Posterior vena cava (tissue), 2 donors: ENCODE measurements around the gene BACH1. TPM values are rescaled to one million over a fixed set of nuclear protein-coding genes. Genes with fewer than 3 reads are reported as not detected.

Source experiments
- DNase-seq: peaks from one replicate; pipeline ENCODE4 v3.0.0-alpha.2; 2020; ENCODE audit warnings: low spot score
- intact Hi-C, 2 donors: fragments of 100-400 bp; cut with DNase I; formaldehyde crosslinking; loops; one replicate each; pipeline versions ENCODE4 v1.14.1 to v1.14.2; 2022 to 2023
- total RNA-seq, 2 donors: library from RNA; stranded (reverse); fragmentation: NEBNext Ultra II Directional; extraction: Animal tissue kit (Norgen Biotek cat#: 25700); gene quantifications; one replicate each; pipeline ENCODE4 v1.2.1, GENCODE V29; 2021
- donor health status: DM: yes; HTN: yes; CAD: no.
- donor health status: DM: yes; HTN: yes; CAD: no.

The BACH1 gene
- total RNA-seq, 2 donors from 2014 or later = 50.1 to 84.0 TPM

GRCh38 chr21:29365661-29366265 is 67.0 kb downstream of the BACH1 start:
- intact Hi-C loops = no loop called here
- DNase-seq = no peak

GRCh38 chr21:29366532-29366931 is 67.8 kb downstream of the BACH1 start:
- no peak for DNase-seq
- intact Hi-C loops = no loop called here

GRCh38 chr21:29367335-29367734 is 68.6 kb downstream of the BACH1 start:
- intact Hi-C loops = no loop called here
- no peak for DNase-seq

GRCh38 chr21:29368906-29369305 is 70.2 kb downstream of the BACH1 start:
- intact Hi-C loops = no loop called here
- no peak for DNase-seq

GRCh38 chr21:29371464-29371863 is 72.7 kb downstream of the BACH1 start:
- intact Hi-C loops = loop anchor here (5.0 to 10.0 kb wide), 3 partner anchors 207 to 284 kb away; no protein-coding TSS in a partner anchor
- no peak for DNase-seq

GRCh38 chr21:29372063-29372802 is 73.5 kb downstream of the BACH1 start:
- intact Hi-C loops = loop anchor here (5.0 to 10.0 kb wide), 3 partner anchors 207 to 285 kb away; no protein-coding TSS in a partner anchor
- no peak for DNase-seq

GRCh38 chr21:29374481-29374880 is 75.8 kb downstream of the BACH1 start:
- intact Hi-C loops = loop anchor here (5.0 to 10.0 kb wide), 3 partner anchors 210 to 287 kb away; no protein-coding TSS in a partner anchor
- DNase-seq = no peak

GRCh38 chr21:29376556-29376955 is 77.8 kb downstream of the BACH1 start:
- intact Hi-C loops = loop anchor here (10.0 kb wide), 2 partner anchors 212 to 282 kb away; no protein-coding TSS in a partner anchor
- no peak for DNase-seq

GRCh38 chr21:29377266-29377665 is 78.5 kb downstream of the BACH1 start:
- intact Hi-C loops = loop anchor here (10.0 kb wide), 2 partner anchors 212 to 282 kb away; no protein-coding TSS in a partner anchor

GRCh38 chr21:29378832-29379231 is 80.1 kb downstream of the BACH1 start:
- no peak for DNase-seq
- intact Hi-C loops = loop anchor here (10.0 kb wide), 2 partner anchors 214 to 284 kb away; no protein-coding TSS in a partner anchor

More at GRCh38 chr21:29377266-29377665, 78.5 kb downstream of the BACH1 start:
- DNase-seq = no peak

GRCh38 chr21:29379517-29380054 is 80.9 kb downstream of the BACH1 start:
- no peak for DNase-seq
- intact Hi-C loops = loop anchor here (10.0 kb wide), 2 partner anchors 215 to 285 kb away; no protein-coding TSS in a partner anchor

GRCh38 chr21:29382030-29382654 is 83.4 kb downstream of the BACH1 start:
- DNase-seq = no peak
- intact Hi-C loops = no loop called here

- intact Hi-C loops = no loop called here
Measured at GRCh38 chr21:29384683-29385359, 86.1 kb downstream of the BACH1 start.

GRCh38 chr21:29385934-29386520 is 87.3 kb downstream of the BACH1 start:
- no peak for DNase-seq
- intact Hi-C loops = no loop called here

More at GRCh38 chr21:29384683-29385359, 86.1 kb downstream of the BACH1 start:
- no peak for DNase-seq

GRCh38 chr21:29386803-29387202 is 88.1 kb downstream of the BACH1 start:
- DNase-seq = no peak
- intact Hi-C loops = no loop called here

GRCh38 chr21:29387598-29387997 is 88.9 kb downstream of the BACH1 start:
- intact Hi-C loops = no loop called here
- no peak for DNase-seq

- intact Hi-C loops = no loop called here
Measured at GRCh38 chr21:29389136-29389535, 90.4 kb downstream of the BACH1 start.

GRCh38 chr21:29390778-29391177 is 92.1 kb downstream of the BACH1 start:
- DNase-seq = no peak
- intact Hi-C loops = no loop called here

More at GRCh38 chr21:29389136-29389535, 90.4 kb downstream of the BACH1 start:
- no peak for DNase-seq

GRCh38 chr21:29394051-29394450 is 95.3 kb downstream of the BACH1 start:
- intact Hi-C loops = no loop called here
- no peak for DNase-seq
